PFSK-1 (cell line): ENCODE measurements around the gene C2.

Source experiments
- FOXP2 ChIP-seq: optimal IDR thresholded peaks from 2 replicates; pipeline ENCODE3; 2011; ENCODE audit warnings: borderline replicate concordance, control low read depth, inconsistent platforms; ENCODE audit not compliant: insufficient read depth; ENCODE audit errors: extremely low read length, extremely low read depth
- POLR2AphosphoS5 ChIP-seq: IDR thresholded peaks from 2 replicates; pipeline ENCODE4 v1.6.1; 2012; ENCODE audit warnings: low read depth, mild to moderate bottlenecking, control low read depth, low read length, moderate library complexity
- REST ChIP-seq, 2 experiments: IDR thresholded peaks; 2 replicates each; pipeline versions ENCODE4 v1.6.1 to v1.8.0; 2011 to 2012; ENCODE audit warnings: low read depth in 2 of 2, low read length in 2 of 2, control low read depth in 1 of 2, inconsistent platforms in 1 of 2, mild to moderate bottlenecking in 1 of 2, moderate library complexity in 1 of 2; ENCODE audit not compliant: insufficient read depth in 1 of 2
- SIN3A ChIP-seq: IDR thresholded peaks from 2 replicates; pipeline ENCODE4 v1.6.1; 2012; ENCODE audit warnings: mild to moderate bottlenecking, low read length, moderate library complexity, borderline replicate concordance; ENCODE audit not compliant: insufficient read depth
- TAF1 ChIP-seq: IDR thresholded peaks from 2 replicates; pipeline ENCODE4 v1.6.1; 2012; ENCODE audit warnings: low read length, control low read depth, borderline replicate concordance; ENCODE audit not compliant: insufficient read depth

The C2 gene

GRCh38 chr6:31927863-31928671, 550 bp downstream of the C2 start:
- TF ChIP-seq SIN3A (no peak), FOXP2 (no peak), POLR2AphosphoS5 (no peak), TAF1 (no peak), REST (IDR thresholded peaks at IDR 0.05; ENCODE audit: insufficient read depth in 1 of 2, low read depth in 2 of 2, low read length in 2 of 2) (no peak)

- TF ChIP-seq SIN3A (no peak), REST (IDR thresholded peaks at IDR 0.05; ENCODE audit: insufficient read depth in 1 of 2, low read depth in 2 of 2, low read length in 2 of 2) (0 out of 4 replicates have a peak, but pooled peaks of 1 of the 2 experiments have one; percentile 54)
These were observed 1.1 kb downstream of the C2 start for GRCh38 chr6:31928672-31928939.

GRCh38 chr6:31930962-31931361, 3.4 kb downstream of the C2 start:
- no peak for TF ChIP-seq FOXP2
- no peak for TF ChIP-seq POLR2AphosphoS5
- no peak for TF ChIP-seq SIN3A
- no peak for TF ChIP-seq REST (IDR thresholded peaks at IDR 0.05; ENCODE audit: insufficient read depth in 1 of 2, low read depth in 2 of 2, low read length in 2 of 2)
- TF ChIP-seq TAF1: no peak

- TF ChIP-seq REST (IDR thresholded peaks at IDR 0.05; ENCODE audit: insufficient read depth in 1 of 2, low read depth in 2 of 2, low read length in 2 of 2): no peak
- no peak for TF ChIP-seq FOXP2
- TF ChIP-seq POLR2AphosphoS5: no peak
- no peak for TF ChIP-seq SIN3A
- TF ChIP-seq TAF1: no peak
These were observed 6.0 kb downstream of the C2 start for GRCh38 chr6:31933537-31933936.

GRCh38 chr6:31935021-31935420, 7.5 kb downstream of the C2 start:
- TF ChIP-seq FOXP2: no peak
- TF ChIP-seq REST (IDR thresholded peaks at IDR 0.05; ENCODE audit: insufficient read depth in 1 of 2, low read depth in 2 of 2, low read length in 2 of 2): no peak
- TF ChIP-seq TAF1: no peak
- TF ChIP-seq POLR2AphosphoS5: no peak
- no peak for TF ChIP-seq SIN3A
